ENCODE measurements around the gene RAD51.

Gene RAD51

GRCh38 chr15:40769274-40770146 is 74.5 kb downstream of the RAD51 start, which contains the start of gene C15orf62:
Gene C15orf62 (plus strand): TSS chr15:40769980. CDS start chr15:40770496, 516 bp downstream.
- Histone ChIP-seq H4K5ac (ENCODE audit: low read length) (no peak within 1 kb of the TSS), H2AK5ac (ENCODE audit: low read length) (no peak within 1 kb of the TSS), H3K36me3 (ENCODE audit: control insufficient read depth, insufficient read depth, low read length) (no peaks in the 10 kb centered on the region), H3K4ac (ENCODE audit: low read depth, low read length) (no peak within 1 kb of the TSS), H2BK15ac (replicated peaks; ENCODE audit: low read depth) (no peak within 1 kb of the TSS), H3K18ac (ENCODE audit: low read length) (no peak within 1 kb of the TSS), H3K56ac (ENCODE audit: low read length) (no peak within 1 kb of the TSS), H3K27ac (ENCODE audit: low read depth, low read length) (no peak within 1 kb of the TSS), H3K4me3 (ENCODE audit: low read length) (no peak within 1 kb of the TSS), H2BK120ac (ENCODE audit: low read depth, low read length) (no peak within 1 kb of the TSS), H3K79me1 (ENCODE audit: low read length) (no peaks in the 10 kb centered on the region), H2BK5ac (ENCODE audit: low read length) (no peak within 1 kb of the TSS), H3K4me2 (ENCODE audit: low read length) (no peak within 1 kb of the TSS), H3K27me3 (ENCODE audit: insufficient read depth, low read length, poor library complexity) (no peaks in the 10 kb centered on the region), H3K9ac (ENCODE audit: low read length) (no peak within 1 kb of the TSS), H4K8ac (ENCODE audit: low read depth, low read length) (no peak within 1 kb of the TSS), H3K79me2 (ENCODE audit: control insufficient read depth, insufficient read depth, low read length) (no peaks in the 10 kb centered on the region), H3K4me1 (ENCODE audit: control insufficient read depth, low read depth, low read length) (peaks cover 7% of the 10 kb centered on the region), H3K23ac (ENCODE audit: low read length) (no peak within 1 kb of the TSS)
- no CpG with 5 or more reads among the region's 28 CpGs for WGBS (ENCODE audit: extremely low coverage, insufficient coverage, low lambda C conversion rate)
- no peak for DNase-seq

DNA sequence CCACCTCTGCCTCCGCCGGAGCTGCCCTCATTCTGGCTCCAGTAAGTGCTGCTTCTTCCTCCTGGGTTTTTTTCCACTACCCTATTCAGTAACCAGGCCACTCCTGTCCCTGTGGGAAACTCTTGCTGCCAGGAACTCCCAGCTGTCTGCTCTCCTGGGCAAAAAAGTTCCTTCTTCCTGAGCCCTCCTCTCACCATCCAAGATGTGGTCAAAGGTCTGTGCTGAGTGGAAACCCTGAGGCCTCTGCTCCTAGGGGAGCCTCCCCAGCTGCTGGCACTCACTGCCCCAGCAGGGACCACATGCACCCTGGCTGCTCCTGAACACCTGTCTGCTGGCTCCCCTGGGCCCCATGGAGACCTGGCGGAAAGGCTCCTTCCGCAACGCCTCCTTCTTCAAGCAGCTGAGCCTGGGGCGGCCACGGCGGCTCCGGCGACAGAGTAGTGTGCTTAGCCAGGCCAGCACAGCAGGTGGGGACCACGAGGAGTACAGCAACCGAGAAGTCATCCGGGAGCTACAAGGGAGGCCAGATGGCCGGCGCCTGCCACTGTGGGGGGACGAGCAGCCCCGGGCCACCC is 75.3 kb downstream of the RAD51 start:
- H4K8ac ChIP-seq (ENCODE audit: low read depth, low read length) = no peak overlapping the region

DNA sequence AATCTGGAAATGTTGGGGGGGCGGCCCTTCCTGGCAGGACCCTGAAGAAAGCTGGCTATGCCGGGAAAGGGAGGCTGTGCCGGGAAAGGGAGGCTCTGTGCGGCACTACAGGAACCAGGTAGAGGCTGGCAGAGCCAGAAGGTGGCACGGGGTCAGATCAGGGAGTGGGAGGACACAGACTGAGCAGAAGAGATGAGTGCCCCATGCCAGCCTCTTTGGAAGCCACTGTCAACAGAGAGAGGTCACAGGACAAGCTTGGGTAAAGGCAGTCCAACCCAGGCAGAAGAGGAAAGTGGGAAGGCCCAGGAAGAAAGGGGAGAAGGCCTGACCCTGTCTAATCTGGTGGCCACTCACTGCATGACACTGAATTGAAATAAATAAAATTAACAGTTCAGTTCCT is 76.3 kb downstream of the RAD51 start:
- no CpG with 5 or more reads among the region's 5 CpGs for WGBS (ENCODE audit: extremely low coverage, insufficient coverage, low lambda C conversion rate)
- peaks cover 3% of the 10 kb centered on the region for H3K4me1 ChIP-seq (ENCODE audit: control insufficient read depth, low read depth, low read length)
- H3K27me3 ChIP-seq (ENCODE audit: insufficient read depth, low read length, poor library complexity) = no peaks in the 10 kb centered on the region
- no peak overlapping the region for H2AK5ac ChIP-seq (ENCODE audit: low read length)
- no peak overlapping the region for H2BK15ac ChIP-seq (replicated peaks; ENCODE audit: low read depth)
- H4K8ac ChIP-seq (ENCODE audit: low read depth, low read length) = no peak overlapping the region
- H3K27ac ChIP-seq (ENCODE audit: low read depth, low read length) = no peak overlapping the region
- no peaks in the 10 kb centered on the region for H3K79me2 ChIP-seq (ENCODE audit: control insufficient read depth, insufficient read depth, low read length)
- DNase-seq = no peak
- H3K18ac ChIP-seq (ENCODE audit: low read length) = no peak overlapping the region
- H3K4me3 ChIP-seq (ENCODE audit: low read length) = no peak overlapping the region
- H4K5ac ChIP-seq (ENCODE audit: low read length) = no peak overlapping the region
- H3K36me3 ChIP-seq (ENCODE audit: control insufficient read depth, insufficient read depth, low read length) = peaks cover 4% of the 10 kb centered on the region
- no peak overlapping the region for H2BK120ac ChIP-seq (ENCODE audit: low read depth, low read length)
- no peak overlapping the region for H3K4me2 ChIP-seq (ENCODE audit: low read length)
- no peak overlapping the region for H3K4ac ChIP-seq (ENCODE audit: low read depth, low read length)
- H3K56ac ChIP-seq (ENCODE audit: low read length) = no peak overlapping the region
- H3K23ac ChIP-seq (ENCODE audit: low read length) = no peak overlapping the region
- H3K9ac ChIP-seq (ENCODE audit: low read length) = no peak overlapping the region
- H2BK5ac ChIP-seq (ENCODE audit: low read length) = no peak overlapping the region
- no peaks in the 10 kb centered on the region for H3K79me1 ChIP-seq (ENCODE audit: low read length)

More for the DNA sequence above, 75.3 kb downstream of the RAD51 start:
- Histone ChIP-seq H3K9ac (ENCODE audit: low read length) (no peak overlapping the region), H2AK5ac (ENCODE audit: low read length) (no peak overlapping the region), H3K79me2 (ENCODE audit: control insufficient read depth, insufficient read depth, low read length) (no peaks in the 10 kb centered on the region), H3K4ac (ENCODE audit: low read depth, low read length) (no peak overlapping the region), H2BK120ac (ENCODE audit: low read depth, low read length) (no peak overlapping the region), H3K4me1 (ENCODE audit: control insufficient read depth, low read depth, low read length) (peaks cover 5% of the 10 kb centered on the region), H3K27ac (ENCODE audit: low read depth, low read length) (no peak overlapping the region), H3K4me3 (ENCODE audit: low read length) (no peak overlapping the region), H3K23ac (ENCODE audit: low read length) (no peak overlapping the region), H3K27me3 (ENCODE audit: insufficient read depth, low read length, poor library complexity) (no peaks in the 10 kb centered on the region), H3K79me1 (ENCODE audit: low read length) (no peaks in the 10 kb centered on the region), H3K56ac (ENCODE audit: low read length) (no peak overlapping the region), H2BK5ac (ENCODE audit: low read length) (no peak overlapping the region), H4K5ac (ENCODE audit: low read length) (no peak overlapping the region), H3K18ac (ENCODE audit: low read length) (no peak overlapping the region), H3K36me3 (ENCODE audit: control insufficient read depth, insufficient read depth, low read length) (no peaks in the 10 kb centered on the region), H3K4me2 (ENCODE audit: low read length) (no peak overlapping the region), H2BK15ac (replicated peaks; ENCODE audit: low read depth) (no peak overlapping the region)
- WGBS (ENCODE audit: extremely low coverage, insufficient coverage, low lambda C conversion rate) = no CpG with 5 or more reads among the region's 17 CpGs
- DNase-seq = no peak

- WGBS (ENCODE audit: extremely low coverage, insufficient coverage, low lambda C conversion rate) = no CpG with 5 or more reads among the region's 13 CpGs
- Histone ChIP-seq H4K5ac (ENCODE audit: low read length) (no peak overlapping the region), H3K56ac (ENCODE audit: low read length) (no peak overlapping the region), H3K79me2 (ENCODE audit: control insufficient read depth, insufficient read depth, low read length) (no peaks in the 10 kb centered on the region), H2AK5ac (ENCODE audit: low read length) (no peak overlapping the region), H3K4me1 (ENCODE audit: control insufficient read depth, low read depth, low read length) (peaks cover 3% of the 10 kb centered on the region), H3K27ac (ENCODE audit: low read depth, low read length) (no peak overlapping the region), H2BK5ac (ENCODE audit: low read length) (no peak overlapping the region), H3K4me2 (ENCODE audit: low read length) (no peak overlapping the region), H4K8ac (ENCODE audit: low read depth, low read length) (no peak overlapping the region), H3K27me3 (ENCODE audit: insufficient read depth, low read length, poor library complexity) (no peaks in the 10 kb centered on the region), H3K79me1 (ENCODE audit: low read length) (no peaks in the 10 kb centered on the region), H3K9ac (ENCODE audit: low read length) (no peak overlapping the region), H3K4ac (ENCODE audit: low read depth, low read length) (no peak overlapping the region), H2BK120ac (ENCODE audit: low read depth, low read length) (no peak overlapping the region), H3K23ac (ENCODE audit: low read length) (no peak overlapping the region), H3K36me3 (ENCODE audit: control insufficient read depth, insufficient read depth, low read length) (peaks cover 5% of the 10 kb centered on the region), H3K4me3 (ENCODE audit: low read length) (no peak overlapping the region), H2BK15ac (replicated peaks; ENCODE audit: low read depth) (no peak overlapping the region), H3K18ac (ENCODE audit: low read length) (no peak overlapping the region)
- no peak for DNase-seq
These were observed 77.0 kb downstream of the RAD51 start for GRCh38 chr15:40772014-40772413.

DNA sequence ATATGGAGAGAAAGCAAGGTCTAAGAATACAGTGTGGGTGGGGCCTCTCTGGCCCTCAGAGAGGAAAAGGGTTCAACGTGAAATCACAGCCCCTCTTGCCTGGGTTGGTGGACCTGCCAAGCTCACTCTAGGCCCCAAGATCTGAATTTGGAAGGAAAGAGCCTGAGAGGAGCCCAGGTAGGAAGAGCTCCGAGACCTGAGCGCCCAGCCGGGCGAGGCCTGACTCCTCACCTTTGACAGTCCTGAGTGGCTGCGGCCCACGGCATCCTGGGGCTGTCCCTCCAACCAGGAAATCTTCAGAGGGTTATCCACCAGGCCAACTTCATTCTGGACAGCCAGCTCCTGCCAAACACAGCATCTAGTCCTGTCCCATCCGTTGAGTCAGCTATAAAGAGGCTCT is 78.5 kb downstream of the RAD51 start:
- H3K27me3 ChIP-seq (ENCODE audit: insufficient read depth, low read length, poor library complexity) = no peaks in the 10 kb centered on the region
- no peak overlapping the region for H3K23ac ChIP-seq (ENCODE audit: low read length)
- no peak overlapping the region for H2AK5ac ChIP-seq (ENCODE audit: low read length)
- no peak overlapping the region for H3K27ac ChIP-seq (ENCODE audit: low read depth, low read length)
- DNase-seq = no peak
- no peak overlapping the region for H2BK15ac ChIP-seq (replicated peaks; ENCODE audit: low read depth)
- no CpG with 5 or more reads among the region's 8 CpGs for WGBS (ENCODE audit: extremely low coverage, insufficient coverage, low lambda C conversion rate)
- H2BK5ac ChIP-seq (ENCODE audit: low read length) = no peak overlapping the region
- H3K4ac ChIP-seq (ENCODE audit: low read depth, low read length) = no peak overlapping the region
- no peaks in the 10 kb centered on the region for H3K79me2 ChIP-seq (ENCODE audit: control insufficient read depth, insufficient read depth, low read length)
- no peaks in the 10 kb centered on the region for H3K79me1 ChIP-seq (ENCODE audit: low read length)
- H4K5ac ChIP-seq (ENCODE audit: low read length) = no peak overlapping the region
- no peak overlapping the region for H4K8ac ChIP-seq (ENCODE audit: low read depth, low read length)
- H3K18ac ChIP-seq (ENCODE audit: low read length) = no peak overlapping the region
- H3K4me3 ChIP-seq (ENCODE audit: low read length) = no peak overlapping the region
- no peak overlapping the region for H3K4me2 ChIP-seq (ENCODE audit: low read length)
- H3K36me3 ChIP-seq (ENCODE audit: control insufficient read depth, insufficient read depth, low read length) = peaks cover 5% of the 10 kb centered on the region
- no peak overlapping the region for H3K56ac ChIP-seq (ENCODE audit: low read length)
- H3K9ac ChIP-seq (ENCODE audit: low read length) = no peak overlapping the region
- no peaks in the 10 kb centered on the region for H3K4me1 ChIP-seq (ENCODE audit: control insufficient read depth, low read depth, low read length)
- H2BK120ac ChIP-seq (ENCODE audit: low read depth, low read length) = no peak overlapping the region
